Brain microvascular endothelial cell (primary cell): ENCODE measurements around the gene RPS15.

Experiments used
- DNase-seq: peaks from one replicate; pipeline ENCODE4 v3.0.0-alpha.2; 2020
- H3K27ac ChIP-seq: fragments of 250-450 bp; sonication (Bioruptor Pico); 2 replicates; pipeline ENCODE4 v1.5.1; 2020; ENCODE audit warnings: mild to moderate bottlenecking, moderate library complexity
- H3K27me3 ChIP-seq: fragments of 250-450 bp; sonication (Bioruptor Pico); replicated peaks from 2 replicates; pipeline ENCODE4 v1.5.1; 2020; ENCODE audit warnings: mild to moderate bottlenecking
- H3K36me3 ChIP-seq: fragments of 250-450 bp; sonication (Bioruptor Pico); replicated peaks from 2 replicates; pipeline ENCODE4 v1.5.1; 2020; ENCODE audit warnings: mild to moderate bottlenecking
- H3K4me3 ChIP-seq: 2 replicates; pipeline ENCODE4 v1.5.1; 2011; ENCODE audit warnings: low read depth, mild to moderate bottlenecking, control low read depth, low read length, moderate library complexity
- in situ Hi-C: cut with HindIII; loops from 2 replicates; pipeline ENCODE4 v1.10.0; 2017; ENCODE audit warnings: low sequenced_read_pairs, low pct_ligation_motif_present
- TF ChIP-seq, protein P1 (sequence below): IDR thresholded peaks from 2 replicates; pipeline ENCODE4 v1.5.1; 2011; ENCODE audit warnings: low read depth, mild to moderate bottlenecking, moderate library complexity, low read length, control low read depth, inconsistent platforms; ENCODE audit errors: missing control alignments

RPS15 gene

DNA sequence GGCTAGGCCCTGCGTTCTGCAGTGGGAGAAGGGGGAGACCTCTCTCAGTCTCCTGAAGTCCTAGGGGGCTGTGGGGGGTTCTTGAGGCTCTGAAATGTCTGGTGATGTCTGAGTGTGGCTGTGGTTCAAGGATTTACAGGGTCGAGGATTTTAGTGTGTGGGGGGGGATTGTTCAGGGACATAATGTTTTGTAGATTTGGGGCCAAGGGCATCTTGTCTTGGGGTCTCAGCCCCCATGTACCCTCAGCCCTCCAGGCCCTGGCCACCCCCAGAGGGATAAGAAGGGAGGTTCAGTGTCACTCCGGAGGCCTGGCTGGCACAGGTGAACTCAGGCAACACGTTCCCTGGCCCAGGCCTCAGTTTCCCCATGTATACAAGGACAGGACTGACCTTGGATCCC, 9.3 kb downstream of the RPS15 start:
- DNase-seq: no peak
- in situ Hi-C loops: no loop called here
- TF ChIP-seq, protein P1, sequence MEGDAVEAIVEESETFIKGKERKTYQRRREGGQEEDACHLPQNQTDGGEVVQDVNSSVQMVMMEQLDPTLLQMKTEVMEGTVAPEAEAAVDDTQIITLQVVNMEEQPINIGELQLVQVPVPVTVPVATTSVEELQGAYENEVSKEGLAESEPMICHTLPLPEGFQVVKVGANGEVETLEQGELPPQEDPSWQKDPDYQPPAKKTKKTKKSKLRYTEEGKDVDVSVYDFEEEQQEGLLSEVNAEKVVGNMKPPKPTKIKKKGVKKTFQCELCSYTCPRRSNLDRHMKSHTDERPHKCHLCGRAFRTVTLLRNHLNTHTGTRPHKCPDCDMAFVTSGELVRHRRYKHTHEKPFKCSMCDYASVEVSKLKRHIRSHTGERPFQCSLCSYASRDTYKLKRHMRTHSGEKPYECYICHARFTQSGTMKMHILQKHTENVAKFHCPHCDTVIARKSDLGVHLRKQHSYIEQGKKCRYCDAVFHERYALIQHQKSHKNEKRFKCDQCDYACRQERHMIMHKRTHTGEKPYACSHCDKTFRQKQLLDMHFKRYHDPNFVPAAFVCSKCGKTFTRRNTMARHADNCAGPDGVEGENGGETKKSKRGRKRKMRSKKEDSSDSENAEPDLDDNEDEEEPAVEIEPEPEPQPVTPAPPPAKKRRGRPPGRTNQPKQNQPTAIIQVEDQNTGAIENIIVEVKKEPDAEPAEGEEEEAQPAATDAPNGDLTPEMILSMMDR: no peak
- no peak overlapping the region for H3K27ac ChIP-seq
- H3K36me3 ChIP-seq: peaks cover 8% of the 10 kb centered on the region
- H3K4me3 ChIP-seq: no peak overlapping the region
- H3K27me3 ChIP-seq: peaks cover 53% of the 10 kb centered on the region

DNA sequence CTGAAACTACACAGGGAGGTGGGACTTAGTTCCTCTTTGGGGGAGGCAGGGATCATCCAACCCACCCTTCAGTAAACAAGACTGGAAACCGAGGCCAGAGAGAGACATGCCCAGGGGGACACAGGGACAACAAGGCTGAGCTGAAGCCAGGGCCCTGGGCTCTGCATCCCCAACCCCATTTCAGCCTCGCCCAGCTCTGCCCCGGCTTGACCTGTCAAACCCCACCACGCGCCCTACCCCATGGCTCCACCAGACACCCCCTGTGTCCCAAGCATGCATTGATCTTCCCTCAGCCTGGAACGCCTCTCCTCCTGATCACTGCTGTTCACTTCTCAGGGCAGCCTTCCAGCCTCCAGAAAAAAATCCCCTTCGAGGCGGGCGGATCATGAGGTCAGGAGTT, 9.7 kb downstream of the RPS15 start:
- Histone ChIP-seq H3K36me3 (peaks cover 4% of the 10 kb centered on the region), H3K27me3 (peaks cover 57% of the 10 kb centered on the region), H3K27ac (no peak overlapping the region), H3K4me3 (no peak overlapping the region)
- in situ Hi-C loops: no loop called here
- TF ChIP-seq, protein P1: no peak
- DNase-seq: no peak

DNA sequence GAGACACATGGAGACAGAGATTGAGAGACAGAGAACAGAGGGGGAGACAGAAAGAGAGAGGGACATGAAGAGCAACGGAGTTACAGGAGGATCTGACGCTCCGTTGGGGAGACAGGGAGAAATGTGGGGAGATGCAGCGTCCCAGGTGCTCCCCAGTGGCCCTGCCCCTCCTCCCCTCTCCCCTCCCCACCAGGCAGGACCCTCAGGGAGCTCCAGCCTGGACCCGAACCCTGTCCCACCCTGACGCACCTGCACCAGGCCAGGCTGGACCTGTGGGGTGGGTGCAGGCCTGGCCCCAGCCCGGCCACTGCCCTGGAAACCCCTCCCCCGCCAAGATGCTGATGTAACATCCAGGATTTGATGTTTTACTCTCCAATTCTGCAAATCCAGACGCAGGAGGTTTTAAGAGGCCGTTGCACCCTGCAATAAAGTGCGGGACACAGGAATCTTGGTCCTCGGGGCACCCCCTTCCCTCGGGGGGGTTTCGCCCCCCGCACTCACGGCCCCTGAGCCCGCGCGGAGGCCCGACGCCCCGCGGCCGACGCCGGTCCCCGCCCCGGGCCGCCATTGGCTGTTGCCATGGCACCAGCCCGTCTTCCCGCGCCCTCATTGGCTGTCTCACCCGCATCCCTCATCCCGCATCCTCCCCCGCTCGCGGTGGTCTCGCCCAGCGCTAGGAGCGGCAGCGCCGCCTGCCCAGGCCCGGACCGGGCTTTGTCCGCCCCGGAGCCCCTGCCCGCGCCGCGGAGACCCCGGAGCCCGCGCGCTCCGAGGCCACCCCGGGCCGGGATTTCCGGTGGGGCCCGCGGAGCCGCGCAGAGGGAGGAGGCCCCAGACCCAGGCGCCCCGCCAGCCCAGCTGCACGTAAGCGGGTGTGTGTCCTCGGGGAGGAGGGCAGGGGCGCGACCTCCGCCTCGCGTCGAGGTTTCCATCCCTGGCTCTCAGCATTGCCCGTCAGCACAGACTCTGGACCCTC, 11.6 kb downstream of the RPS15 start, which contains the start of gene APC2:
Gene APC2, plus strand, starts transcription at position 655 of the 976 bp plus-strand sequence. CDS start 2,881 bp downstream, outside the sequence.
- H3K27ac ChIP-seq: no peak within 1 kb of the TSS
- no peak within 1 kb of the TSS for H3K4me3 ChIP-seq
- peaks cover 67% of the 10 kb centered on the region for H3K27me3 ChIP-seq
- TF ChIP-seq, protein P1: no peak
- in situ Hi-C loops: no loop called here
- H3K36me3 ChIP-seq: no peaks in the 10 kb centered on the region
- DNase-seq: no peak

DNA sequence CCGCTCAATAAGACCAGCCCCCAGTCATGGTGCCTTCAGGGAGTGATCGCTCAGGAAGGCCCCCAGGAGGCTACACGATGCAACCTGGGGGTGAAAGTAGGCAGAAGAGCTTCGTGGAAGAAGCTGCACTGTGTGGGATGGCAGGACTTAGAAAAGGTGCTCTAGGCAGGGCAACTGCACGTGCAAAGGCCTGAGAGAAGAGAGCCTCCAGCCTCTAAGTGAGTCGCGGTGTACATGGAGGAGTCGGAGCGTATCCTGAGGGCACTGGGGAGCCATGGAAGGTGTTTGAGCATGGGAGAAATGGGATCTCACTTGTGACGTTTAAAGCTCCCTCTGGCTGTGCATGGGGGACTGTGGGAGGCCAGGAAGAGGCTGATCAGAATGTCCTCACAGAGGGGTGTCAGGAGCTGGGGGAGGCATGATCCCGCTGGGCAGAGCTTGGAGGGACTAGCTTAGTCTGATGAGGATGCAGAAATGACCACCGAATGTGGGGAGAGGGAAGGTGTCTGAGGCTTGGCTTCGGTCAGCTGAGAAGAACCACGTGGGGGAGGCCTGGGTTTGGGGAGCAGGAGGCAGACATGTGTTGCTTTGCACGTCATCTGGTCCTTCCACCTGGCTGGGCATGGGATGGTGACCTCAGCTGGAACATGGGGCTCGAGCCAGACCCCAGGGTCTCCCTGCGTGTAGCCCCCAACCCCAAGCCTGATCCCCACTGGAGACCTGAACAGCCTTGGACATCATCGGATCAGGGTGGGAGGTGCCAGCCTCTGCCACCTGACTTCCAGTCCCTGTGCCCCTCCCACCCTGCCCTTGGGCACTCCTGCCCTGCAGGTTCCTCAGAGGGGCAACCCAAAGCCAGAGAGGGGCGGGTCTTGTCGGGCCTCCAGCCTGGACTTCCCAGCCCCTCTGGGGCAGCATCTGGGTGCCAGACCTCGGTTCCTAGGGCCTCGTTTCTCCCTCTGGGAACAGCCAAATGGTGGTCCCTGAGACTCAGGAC, 12.8 kb downstream of the RPS15 start:
- in situ Hi-C loops: no loop called here
- TF ChIP-seq, protein P1: no peak
- no peak overlapping the region for H3K27ac ChIP-seq
- peaks cover 72% of the 10 kb centered on the region for H3K27me3 ChIP-seq
- no peaks in the 10 kb centered on the region for H3K36me3 ChIP-seq
- DNase-seq: no peak
- H3K4me3 ChIP-seq: no peak overlapping the region

DNA sequence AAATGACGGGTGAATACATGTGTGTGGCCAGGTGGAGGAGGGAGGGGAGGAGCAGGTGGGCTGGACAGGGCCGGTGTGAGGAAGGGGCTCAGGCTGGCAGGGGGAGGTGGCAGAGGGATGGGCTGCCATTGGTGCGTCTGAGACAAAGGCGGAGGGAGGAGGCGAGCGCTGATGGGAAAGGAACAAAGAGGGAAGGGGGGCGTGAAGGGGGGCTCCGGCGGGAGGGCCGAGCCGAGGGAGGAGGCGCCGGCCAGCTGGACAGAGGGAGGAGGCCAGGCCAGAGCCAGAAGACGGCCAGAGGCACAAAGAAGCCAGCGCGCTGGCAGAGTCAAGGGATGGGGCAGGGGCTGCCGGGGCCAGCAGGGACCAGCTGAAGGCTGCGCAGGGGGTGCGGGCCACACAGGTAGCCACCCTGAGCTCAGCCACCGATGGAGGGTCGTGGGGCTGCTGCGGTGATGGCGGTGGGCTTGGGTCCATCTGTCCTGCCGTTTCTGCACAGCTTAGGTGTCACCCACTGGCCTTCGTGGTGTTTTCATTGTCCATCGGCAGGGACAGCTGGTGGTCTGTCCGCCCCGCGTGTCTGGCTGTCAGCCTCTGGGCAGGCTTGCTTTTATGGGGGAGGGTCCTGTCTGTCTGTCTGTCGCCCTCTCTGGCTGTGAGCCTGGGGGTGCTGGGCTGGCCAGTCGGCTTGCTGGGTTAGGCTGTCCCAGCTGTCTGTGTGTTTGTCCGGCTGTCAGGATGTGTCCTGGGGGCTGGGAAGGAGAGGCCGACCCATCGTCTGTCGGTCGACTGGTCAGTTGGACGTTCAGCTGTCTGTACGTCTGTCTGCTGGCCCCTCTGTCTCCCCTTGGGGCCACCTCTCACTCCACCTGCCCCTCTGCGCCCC, 14.0 kb downstream of the RPS15 start:
- Histone ChIP-seq H3K27ac (no peak overlapping the region), H3K27me3 (peaks cover 72% of the 10 kb centered on the region), H3K36me3 (no peaks in the 10 kb centered on the region), H3K4me3 (no peak overlapping the region)
- TF ChIP-seq, protein P1: no peak
- DNase-seq: no peak
- in situ Hi-C loops: no loop called here
